WTC11 (cell line): ENCODE data around the gene TMEM235. TPM values are rescaled to one million over a fixed set of nuclear protein-coding genes. Genes with fewer than 3 reads are reported as not detected.

Source experiments
- ATAC-seq: fragments of 200-7000 bp; cut with Tn5 transposase; 2 replicates; pipeline ENCODE4 v1.10.0; 2021; ENCODE audit warnings: mild to moderate bottlenecking, moderate library complexity
- CTCF ChIA-PET: fragments of 300-600 bp; sonication (Branson Sonifier 250); formaldehyde crosslinking; loops from one replicate; lab custom pipeline; 2021; ENCODE audit warnings: antibody characterized with exemption; lab: Charles Lee
- POLR2A ChIA-PET: fragments of 350-600 bp; sonication (Branson Sonifier 250); formaldehyde crosslinking; loops from one replicate; lab custom pipeline; 2021; ENCODE audit warnings: antibody characterized with exemption; lab: Charles Lee
- DNase-seq: peaks from one replicate; pipeline ENCODE4 v3.0.0; 2021; ENCODE audit warnings: low spot score
- H3K27ac Mint-ChIP-seq: 2 replicates; pipeline ENCODE4 v1.8.0; 2021; ENCODE audit warnings: mixed read lengths
- H3K27me3 Mint-ChIP-seq: 2 replicates; pipeline ENCODE4 v1.8.0; 2021; ENCODE audit warnings: low read depth, mild to moderate bottlenecking, moderate library complexity, mixed read lengths
- H3K36me3 Mint-ChIP-seq: 2 replicates; pipeline ENCODE4 v1.8.0; 2021; ENCODE audit warnings: mixed read lengths
- H3K4me1 Mint-ChIP-seq: 2 replicates; pipeline ENCODE4 v1.8.0; 2022; ENCODE audit warnings: mixed read lengths
- H3K4me3 Mint-ChIP-seq: 2 replicates; pipeline ENCODE4 v1.8.0; 2021; ENCODE audit warnings: mild to moderate bottlenecking, moderate library complexity, mixed read lengths
- H3K9me3 Mint-ChIP-seq: 2 replicates; pipeline ENCODE4 v1.8.0; 2021; ENCODE audit warnings: mixed read lengths
- ARID4B ChIP-seq: sonication (generic); formaldehyde crosslinking; IDR thresholded peaks from 2 replicates; pipeline ENCODE4 v1.8.0; 2023; ENCODE audit warnings: missing genetic modification reagents, mild to moderate bottlenecking, borderline replicate concordance
- ATF1 ChIP-seq: sonication (generic); formaldehyde crosslinking; IDR thresholded peaks from 2 replicates; pipeline ENCODE4 v1.8.1; 2023; ENCODE audit warnings: mild to moderate bottlenecking, moderate library complexity, missing genetic modification reagents
- ATF3 ChIP-seq: sonication (generic); formaldehyde crosslinking; conservative IDR thresholded peaks from 2 replicates; pipeline ENCODE4 v1.8.1; 2022; ENCODE audit warnings: mild to moderate bottlenecking, missing genetic modification reagents
- ETV6 ChIP-seq: sonication (generic); formaldehyde crosslinking; IDR thresholded peaks from 2 replicates; pipeline ENCODE4 v1.8.1; 2022; ENCODE audit warnings: mild to moderate bottlenecking, missing genetic modification reagents
- IRF1 ChIP-seq: sonication (generic); formaldehyde crosslinking; IDR thresholded peaks from 2 replicates; pipeline ENCODE4 v1.8.0; 2023; ENCODE audit warnings: missing genetic modification reagents
- MYBL2 ChIP-seq: sonication (generic); formaldehyde crosslinking; IDR thresholded peaks from 2 replicates; pipeline ENCODE4 v1.8.1; 2023; ENCODE audit warnings: mild to moderate bottlenecking, moderate library complexity, missing genetic modification reagents
- NFYB ChIP-seq: sonication (generic); formaldehyde crosslinking; conservative IDR thresholded peaks from 2 replicates; pipeline ENCODE4 v1.8.0; 2022; ENCODE audit warnings: low read depth, missing genetic modification reagents
- STAT6 ChIP-seq: sonication (generic); formaldehyde crosslinking; conservative IDR thresholded peaks from 2 replicates; pipeline ENCODE4 v1.8.1; 2023; ENCODE audit warnings: mild to moderate bottlenecking, low read depth, missing genetic modification reagents, moderate library complexity
- TCF7 ChIP-seq: sonication (generic); formaldehyde crosslinking; IDR thresholded peaks from 2 replicates; pipeline ENCODE4 v1.8.0; 2022; ENCODE audit warnings: mild to moderate bottlenecking, low read depth, missing genetic modification reagents, moderate library complexity
- USF1 ChIP-seq: sonication (generic); formaldehyde crosslinking; IDR thresholded peaks from 2 replicates; pipeline ENCODE4 v1.8.0; 2022; ENCODE audit warnings: mild to moderate bottlenecking, missing genetic modification reagents
- ZNF232 ChIP-seq: sonication (generic); formaldehyde crosslinking; IDR thresholded peaks from 2 replicates; pipeline ENCODE4 v1.8.0; 2022; ENCODE audit warnings: mild to moderate bottlenecking, missing genetic modification reagents
- ZNF263 ChIP-seq: sonication (generic); formaldehyde crosslinking; IDR thresholded peaks from 2 replicates; pipeline ENCODE4 v1.8.1; 2022; ENCODE audit warnings: low read depth, mild to moderate bottlenecking, moderate library complexity, missing genetic modification reagents
- ZNF532 ChIP-seq: fragments of 250-450 bp; sonication (Bioruptor Pico); IDR thresholded peaks from 2 replicates; pipeline ENCODE4 v1.9.0; 2021; ENCODE audit warnings: mild to moderate bottlenecking, borderline replicate concordance
- total RNA-seq: library from RNA; stranded (reverse); gene quantifications from 3 replicates; pipeline ENCODE4 v1.2.3, GENCODE V29; 2021

The TMEM235 gene
- total RNA-seq, 1 experiment from 2014 or later, result 0.24 TPM

- TF ChIP-seq ZNF532 (CRISPR knock-in tag), result no peak
- TF ChIP-seq ZNF263 (CRISPR knock-in tag), result no peak
- no peak for TF ChIP-seq ARID4B (CRISPR knock-in tag)
- no peak for TF ChIP-seq NFYB (CRISPR knock-in tag)
- TF ChIP-seq ETV6, result no peak
- TF ChIP-seq IRF1, result no peak
- TF ChIP-seq, all 79 proteins: peak for 0
Observed at GRCh38 chr17:78235885-78236284, 4.5 kb downstream of the TMEM235 start (continued).

- Mint-ChIP-seq H3K36me3 (no peaks in the 10 kb centered on the region), H3K27ac (no peak overlapping the region), H3K27me3 (peaks cover 14% of the 10 kb centered on the region), H3K4me1 (0 out of 2 replicates have a peak, but pooled peaks cover 2% of the 10 kb centered on the region), H3K9me3 (peaks cover 2% of the 10 kb centered on the region), H3K4me3 (no peak overlapping the region)
- no peak for DNase-seq
- POLR2A ChIA-PET, result no interaction called here
- TF ChIP-seq STAT6 (CRISPR knock-in tag) (no peak), TCF7 (CRISPR knock-in tag) (no peak), ATF3 (CRISPR knock-in tag) (no peak), USF1 (CRISPR knock-in tag) (no peak), ATF1 (no peak), MYBL2 (CRISPR knock-in tag) (no peak), ZNF232 (CRISPR knock-in tag) (no peak)
- CTCF ChIA-PET, result interaction anchor here (0.8 to 3.4 kb wide), 4 partner anchors 10 to 152 kb away, joined by 3 to 23 read pairs (median 4); no protein-coding TSS in a partner anchor
- ATAC-seq, result no peak
Observed at GRCh38 chr17:78236362-78237127, 5.1 kb downstream of the TMEM235 start.
